IPS DF 6.9 (cell line): Measurements from ENCODE around the gene OR10H1.
"Not testable (repeated sequence)": the region's sequence is repeated elsewhere in the genome, so short reads cannot be mapped to it uniquely, and the experiment has no call there.

Experiments used
- DNase-seq: peaks from one replicate; pipeline ENCODE4 v3.0.0-alpha.2; 2013; ENCODE audit warnings: low read depth, low spot score
- H3K27ac ChIP-seq: one replicate; pipeline ENCODE4 v1.5.1; 2013; ENCODE audit warnings: low read length, control low read depth
- H3K27me3 ChIP-seq: 2 replicates; pipeline ENCODE4 v1.6.1; 2013; ENCODE audit warnings: mild to moderate bottlenecking, low read length; ENCODE audit not compliant: control insufficient read depth, insufficient read depth
- H3K36me3 ChIP-seq: 2 replicates; pipeline ENCODE4 v1.6.1; 2013; ENCODE audit warnings: low read length; ENCODE audit not compliant: control insufficient read depth, insufficient read depth
- H3K4me1 ChIP-seq: 2 replicates; pipeline ENCODE4 v1.6.1; 2013; ENCODE audit warnings: low read length; ENCODE audit not compliant: control insufficient read depth, insufficient read depth
- H3K4me3 ChIP-seq: 2 replicates; pipeline ENCODE4 v1.5.1; 2013; ENCODE audit warnings: mild to moderate bottlenecking, low read length
- H3K9me3 ChIP-seq: 2 replicates; pipeline ENCODE4 v1.6.1; 2013; ENCODE audit warnings: low read length, inconsistent platforms; ENCODE audit not compliant: control insufficient read depth, insufficient read depth
- WGBS: extraction: QIAGEN DNeasy Blood & Tissue Kit; methylation state at CpG from one replicate; pipeline ENCODE4 v1.1.7; 2013; ENCODE audit warnings: mixed read lengths, missing lambda C conversion rate; ENCODE audit not compliant: insufficient read length, insufficient coverage; 5-methylcytosine and 5-hydroxymethylcytosine counted together

OR10H1 gene

GRCh38 chr19:15841875-15842569 is 26.6 kb upstream of the OR10H1 start:
- no CpG with 5 or more reads among the region's 11 CpGs for WGBS
- no peaks in the 10 kb centered on the region; the same call in 1 of the 2 replicates for H3K27me3 ChIP-seq
- DNase-seq = no peak
- no peaks in the 10 kb centered on the region for H3K36me3 ChIP-seq
- H3K4me1 ChIP-seq = no peaks in the 10 kb centered on the region; the same call in 1 of the 2 replicates
- H3K4me3 ChIP-seq = no peak overlapping the region
- peaks cover 9% of the 10 kb centered on the region for H3K9me3 ChIP-seq
- H3K27ac ChIP-seq = no peak overlapping the region

GRCh38 chr19:15840833-15841232 is 25.4 kb upstream of the OR10H1 start:
- WGBS = no CpG with 5 or more reads among the region's 2 CpGs
- Histone ChIP-seq H3K4me3 (no peak overlapping the region), H3K4me1 (no peaks in the 10 kb centered on the region; the same call in 1 of the 2 replicates), H3K36me3 (no peaks in the 10 kb centered on the region), H3K27ac (no peak overlapping the region), H3K9me3 (peaks cover 11% of the 10 kb centered on the region), H3K27me3 (no peaks in the 10 kb centered on the region; the same call in 1 of the 2 replicates)
- no peak for DNase-seq

GRCh38 chr19:15839888-15840287 is 24.4 kb upstream of the OR10H1 start:
- not testable (repeated sequence) for H3K27ac ChIP-seq, DNase-seq, H3K4me1 ChIP-seq, H3K27me3 ChIP-seq, H3K4me3 ChIP-seq, H3K36me3 ChIP-seq
- peaks cover 12% of the 10 kb centered on the region for H3K9me3 ChIP-seq
- WGBS = no CpG with 5 or more reads among the region's 4 CpGs

- Histone ChIP-seq H3K4me1 (no peaks in the 10 kb centered on the region), H3K27me3 (no peaks in the 10 kb centered on the region; the same call in 1 of the 2 replicates), H3K9me3 (peaks cover 15% of the 10 kb centered on the region), H3K27ac (no peak overlapping the region), H3K4me3 (no peak overlapping the region), H3K36me3 (no peaks in the 10 kb centered on the region)
- WGBS = no CpG with 5 or more reads among the region's 3 CpGs
- no peak for DNase-seq
Observed at GRCh38 chr19:15838351-15838750, 22.9 kb upstream of the OR10H1 start.

GRCh38 chr19:15837221-15837731 is 21.8 kb upstream of the OR10H1 start:
- Histone ChIP-seq H3K27ac (no peak overlapping the region), H3K36me3 (no peaks in the 10 kb centered on the region), H3K4me1 (no peaks in the 10 kb centered on the region), H3K9me3 (peaks cover 15% of the 10 kb centered on the region), H3K4me3 (no peak overlapping the region), H3K27me3 (no peaks in the 10 kb centered on the region; the same call in 1 of the 2 replicates)
- no peak for DNase-seq
- no CpG with 5 or more reads among the region's 9 CpGs for WGBS

DNA sequence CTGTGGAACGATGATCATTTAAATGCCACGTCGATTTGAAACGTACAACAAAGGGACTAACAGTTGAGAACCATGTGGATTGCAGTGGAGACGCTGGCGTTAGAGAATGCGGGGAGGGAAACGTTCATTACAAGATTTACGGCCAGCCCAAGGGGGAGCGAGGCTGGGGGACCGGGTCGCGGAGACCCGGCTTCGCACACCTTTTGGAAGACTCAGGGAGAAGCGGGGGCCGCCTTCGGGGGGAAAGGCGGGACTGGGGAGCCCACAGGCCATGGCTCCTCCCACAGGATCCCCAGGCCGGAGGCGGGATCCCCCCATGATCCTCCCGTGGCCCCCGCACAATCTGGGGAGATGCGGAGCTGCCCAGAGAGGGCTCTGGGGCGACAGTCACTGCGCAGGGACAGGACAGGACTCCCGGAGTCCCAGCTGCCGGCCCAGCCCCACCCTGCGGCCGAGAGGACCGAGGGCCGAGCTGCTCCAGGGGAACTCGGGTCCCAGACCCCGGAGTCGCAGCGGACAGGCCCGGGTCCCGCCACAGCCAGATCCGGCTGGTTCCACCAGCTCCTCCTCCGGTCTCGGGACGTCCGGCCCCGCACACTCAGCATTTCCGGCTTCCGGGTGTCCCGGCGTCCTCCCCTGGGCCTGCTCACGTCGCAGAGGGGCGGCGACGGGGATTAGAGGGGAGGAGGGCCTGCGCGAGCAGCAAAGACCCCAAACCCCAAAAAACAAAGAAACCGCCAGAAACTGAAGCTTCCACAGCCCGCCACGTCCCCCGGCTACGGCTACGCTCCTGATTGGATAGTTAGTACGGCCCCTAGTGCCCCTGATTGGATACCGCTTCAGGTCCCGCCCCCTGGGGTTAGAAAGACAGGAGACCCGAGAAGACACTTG is 21.1 kb upstream of the OR10H1 start:
- H3K27me3 ChIP-seq = no peaks in the 10 kb centered on the region
- no peaks in the 10 kb centered on the region for H3K4me1 ChIP-seq
- no peak overlapping the region for H3K4me3 ChIP-seq
- DNase-seq = no peak
- no peaks in the 10 kb centered on the region for H3K36me3 ChIP-seq
- no peak overlapping the region for H3K27ac ChIP-seq
- H3K9me3 ChIP-seq = peaks cover 10% of the 10 kb centered on the region
- no CpG with 5 or more reads among the region's 65 CpGs for WGBS

GRCh38 chr19:15835565-15836329 is 20.3 kb upstream of the OR10H1 start:
- DNase-seq = not testable (repeated sequence)

GRCh38 chr19:15834232-15834631 is 18.8 kb upstream of the OR10H1 start:
- H3K4me3 ChIP-seq, H3K36me3 ChIP-seq, DNase-seq, H3K27ac ChIP-seq, H3K4me1 ChIP-seq, H3K27me3 ChIP-seq: not testable (repeated sequence)
- WGBS = no CpG with 5 or more reads among the region's 3 CpGs
- peaks cover 10% of the 10 kb centered on the region for H3K9me3 ChIP-seq

More at GRCh38 chr19:15835565-15836329, 20.3 kb upstream of the OR10H1 start:
- H3K4me3 ChIP-seq, H3K27ac ChIP-seq, H3K27me3 ChIP-seq, H3K4me1 ChIP-seq, H3K36me3 ChIP-seq: not testable (repeated sequence)
- H3K9me3 ChIP-seq = peaks cover 10% of the 10 kb centered on the region
- WGBS = no CpG with 5 or more reads among the region's 11 CpGs

DNA sequence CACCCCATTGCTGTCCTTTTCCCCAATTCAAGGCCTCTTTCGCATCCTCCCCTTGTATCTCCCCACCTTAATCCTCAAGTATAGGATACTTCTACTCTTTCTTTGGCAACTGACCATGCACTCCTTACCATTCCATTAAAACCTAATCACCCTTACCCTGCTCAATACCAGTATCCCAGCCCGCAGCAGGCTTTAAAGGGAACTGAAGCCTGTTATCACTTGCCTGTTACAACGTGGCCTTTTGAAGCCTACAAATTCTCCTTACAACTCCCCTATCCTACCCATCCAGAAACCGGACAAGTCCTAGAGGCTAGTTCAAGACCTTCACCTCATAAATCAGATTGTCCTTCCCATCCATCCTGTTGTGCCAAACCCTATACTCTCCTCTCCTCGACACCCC is 16.2 kb upstream of the OR10H1 start:
- no peaks in the 10 kb centered on the region for H3K27me3 ChIP-seq
- H3K4me1 ChIP-seq = no peaks in the 10 kb centered on the region
- no peak overlapping the region for H3K4me3 ChIP-seq
- H3K27ac ChIP-seq = no peak overlapping the region
- H3K9me3 ChIP-seq = peaks cover 18% of the 10 kb centered on the region
- no peak for DNase-seq
- H3K36me3 ChIP-seq = no peaks in the 10 kb centered on the region
- WGBS = 100% methylated on average over 1 of the region's 5 CpGs

- Histone ChIP-seq H3K4me3 (no peak overlapping the region), H3K36me3 (no peaks in the 10 kb centered on the region), H3K27ac (no peak overlapping the region), H3K4me1 (no peaks in the 10 kb centered on the region), H3K27me3 (no peaks in the 10 kb centered on the region), H3K9me3 (peaks cover 14% of the 10 kb centered on the region)
- DNase-seq = no peak
- WGBS = no CpG with 5 or more reads among the region's 8 CpGs
Observed at GRCh38 chr19:15829786-15830185, 14.3 kb upstream of the OR10H1 start.
